ACHN (cell line): ENCODE data around the gene RAB34.

Experiments used
- DNase-seq: peaks from one replicate; pipeline ENCODE4 v3.0.0-alpha.2; 2015
- in situ Hi-C: cut with HindIII; loops from 2 replicates; pipeline ENCODE4 v1.10.0; 2017; ENCODE audit warnings: low sequenced_read_pairs, low pct_ligation_motif_present, low pct_unique_long_range_greater_than_20kb

RAB34 gene

GRCh38 chr17:28747801-28748750 lies 30.4 kb upstream of the RAB34 start:
- in situ Hi-C loops, result no loop called here
- DNase-seq, result no peak

DNA sequence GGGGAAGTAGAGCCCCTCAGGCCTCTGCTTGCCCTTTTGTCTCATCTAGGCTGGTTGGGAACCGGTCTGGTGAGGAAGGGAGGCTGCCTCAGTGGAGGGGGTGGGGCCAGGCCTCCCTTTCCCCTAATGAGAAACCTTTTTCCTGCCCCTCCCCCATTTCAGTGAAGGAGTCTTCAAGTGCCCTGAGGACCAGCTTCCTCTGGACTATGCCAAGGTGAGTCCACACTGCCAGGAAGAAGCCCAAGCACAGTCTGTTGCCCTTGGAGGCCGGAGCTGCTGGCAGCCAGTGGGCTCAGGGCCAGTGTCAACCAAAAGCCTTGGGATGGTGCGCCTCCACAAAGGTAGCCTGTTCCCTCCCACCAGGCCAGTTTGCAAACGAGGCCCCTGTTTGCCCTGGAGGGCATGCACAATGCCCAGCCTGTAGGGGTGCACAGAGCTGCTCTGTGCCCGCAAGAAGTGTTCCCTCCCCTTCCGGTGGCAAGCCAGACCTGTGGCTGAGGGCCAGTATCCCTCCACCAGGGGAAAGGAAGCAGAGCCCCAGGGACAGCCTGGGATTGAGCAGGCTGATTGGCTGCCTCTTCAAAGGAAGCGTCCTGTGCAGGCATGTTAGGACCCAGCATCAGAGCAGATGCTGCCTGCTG lies 29.5 kb upstream of the RAB34 start:
- no peak for DNase-seq
- in situ Hi-C loops, result no loop called here

GRCh38 chr17:28746611-28747050 lies 29.0 kb upstream of the RAB34 start:
- DNase-seq, result no peak
- in situ Hi-C loops, result no loop called here

DNA sequence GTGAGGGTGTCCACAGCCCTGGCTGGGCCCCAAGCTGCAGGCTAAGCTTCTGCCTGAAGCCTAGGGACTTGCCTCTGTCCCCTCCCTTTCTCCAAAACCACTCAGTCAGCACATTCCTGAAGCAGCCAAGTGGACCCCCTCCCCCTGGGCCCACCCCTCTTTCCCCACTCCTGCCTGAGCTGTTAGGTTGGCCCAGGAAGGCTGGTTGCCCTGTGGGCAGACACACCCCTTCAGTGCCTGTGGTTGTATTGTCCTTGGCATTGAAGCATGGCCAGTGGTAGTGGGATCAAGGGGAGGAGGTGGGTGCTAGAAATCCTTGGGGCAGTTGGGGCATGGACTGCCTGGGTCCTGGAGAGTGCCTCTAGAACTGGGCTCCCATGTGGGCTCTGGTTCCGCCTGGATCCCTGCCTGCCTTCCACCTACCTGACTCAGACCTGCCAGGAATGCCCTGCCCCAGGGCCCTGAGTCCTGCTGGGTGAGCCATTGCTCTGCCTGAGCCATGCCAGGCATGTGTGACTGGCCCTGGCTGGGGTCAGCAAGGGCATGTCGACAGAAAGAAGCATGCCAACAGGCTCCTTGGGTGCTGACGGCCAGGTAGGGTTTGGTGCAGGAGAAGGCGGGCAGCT lies 28.2 kb upstream of the RAB34 start:
- in situ Hi-C loops, result no loop called here
- DNase-seq, result peak; percentile 61

DNA sequence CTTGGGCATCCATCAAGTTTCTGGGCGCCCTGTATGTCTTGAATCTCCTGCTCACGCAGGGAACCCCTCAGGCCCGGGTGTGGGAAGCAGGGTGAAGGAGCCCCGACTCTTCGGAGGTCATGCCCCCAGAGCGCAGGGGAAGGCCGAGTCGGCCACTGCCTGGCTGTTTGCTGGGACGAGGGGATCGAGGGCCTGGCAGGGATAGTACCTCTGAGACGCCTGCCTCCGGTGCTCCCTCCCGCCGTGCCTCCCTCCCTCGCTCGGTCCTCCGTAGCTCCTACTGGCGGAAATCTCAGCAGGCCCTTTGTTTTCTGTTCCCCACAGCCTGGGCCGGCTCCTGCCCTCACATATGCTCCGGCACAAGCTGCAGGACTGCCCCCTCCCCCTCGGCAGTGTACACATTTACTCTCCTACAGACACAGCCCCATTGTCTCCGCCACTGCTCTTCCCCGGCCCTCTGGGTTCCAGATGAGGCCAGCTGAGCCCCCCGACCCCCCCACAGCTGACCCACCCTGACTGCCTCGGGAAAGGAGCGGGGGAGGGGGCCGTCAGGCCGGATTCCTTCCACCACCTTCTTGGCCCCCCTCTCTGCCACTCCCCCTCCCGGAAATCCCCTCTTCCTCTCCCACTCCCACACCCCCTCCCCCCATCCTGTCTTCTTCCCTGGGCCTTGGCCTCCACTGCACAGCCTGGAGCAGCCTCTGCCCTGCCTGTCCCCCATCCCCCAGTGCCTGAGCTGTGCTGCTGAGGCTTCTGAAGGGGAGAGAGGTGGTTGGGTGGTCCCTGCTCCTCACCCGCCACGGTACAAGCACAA lies 27.5 kb upstream of the RAB34 start:
- in situ Hi-C loops, result no loop called here
- DNase-seq, result peak; percentile 41

GRCh38 chr17:28744104-28744971 lies 26.7 kb upstream of the RAB34 start:
- peak; percentile 54 for DNase-seq
- in situ Hi-C loops, result no loop called here

GRCh38 chr17:28743243-28744103 lies 25.8 kb upstream of the RAB34 start, which contains the start of gene TRAF4:
Gene TRAF4, plus strand, starts transcription at chr17:28744011. Its CDS starts 102 bp downstream, at chr17:28744113.
- DNase-seq, result peak; percentile 92
- in situ Hi-C loops, result no loop called here

DNA sequence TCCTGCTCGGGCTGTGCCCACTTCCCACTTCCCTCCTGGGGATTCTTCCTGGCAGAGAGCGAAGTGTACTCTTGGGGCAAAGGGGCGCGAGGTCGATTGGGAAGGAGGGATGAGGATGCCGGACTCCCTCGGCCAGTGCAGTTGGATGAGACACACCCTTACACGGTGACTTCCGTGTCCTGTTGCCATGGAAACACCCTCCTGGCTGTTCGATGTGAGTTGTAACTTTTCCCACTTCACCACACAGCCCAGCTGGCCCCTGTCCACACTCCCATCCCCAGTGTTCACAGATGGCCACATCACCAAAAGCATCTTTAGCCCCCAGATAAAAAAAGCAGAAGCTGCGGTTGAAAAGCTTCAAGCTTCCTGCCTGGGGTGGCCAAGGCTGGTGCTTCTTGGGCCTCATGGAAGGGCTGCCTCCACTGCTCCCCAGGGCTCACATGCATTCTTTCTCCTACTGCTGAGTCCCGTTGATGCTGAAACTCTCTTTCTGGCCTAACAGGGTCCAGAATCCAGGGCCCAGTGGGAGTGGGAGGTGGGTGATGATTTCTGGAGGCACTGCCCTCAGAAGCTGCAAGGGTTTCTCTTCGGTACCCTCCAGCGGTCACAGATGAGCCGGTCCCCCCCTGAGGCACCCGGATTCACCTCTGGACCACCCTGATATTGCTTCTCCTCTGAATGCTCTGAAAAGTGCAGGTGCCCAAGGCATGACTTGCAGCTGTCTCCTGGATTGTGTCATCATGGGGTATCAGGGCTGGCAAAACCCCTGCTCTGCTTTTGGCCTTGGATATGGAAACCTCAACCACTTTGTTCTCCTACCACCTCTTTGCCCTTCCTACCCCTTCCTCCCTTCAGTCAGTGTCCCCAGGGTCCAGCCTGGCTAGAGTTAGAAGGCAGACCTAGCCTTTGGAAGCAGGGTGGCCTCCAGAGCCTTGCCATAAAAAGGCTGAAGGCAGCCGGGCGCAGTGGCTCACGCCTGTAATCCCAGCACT lies 24.0 kb upstream of the RAB34 start:
- in situ Hi-C loops, result no loop called here
- no peak for DNase-seq

DNA sequence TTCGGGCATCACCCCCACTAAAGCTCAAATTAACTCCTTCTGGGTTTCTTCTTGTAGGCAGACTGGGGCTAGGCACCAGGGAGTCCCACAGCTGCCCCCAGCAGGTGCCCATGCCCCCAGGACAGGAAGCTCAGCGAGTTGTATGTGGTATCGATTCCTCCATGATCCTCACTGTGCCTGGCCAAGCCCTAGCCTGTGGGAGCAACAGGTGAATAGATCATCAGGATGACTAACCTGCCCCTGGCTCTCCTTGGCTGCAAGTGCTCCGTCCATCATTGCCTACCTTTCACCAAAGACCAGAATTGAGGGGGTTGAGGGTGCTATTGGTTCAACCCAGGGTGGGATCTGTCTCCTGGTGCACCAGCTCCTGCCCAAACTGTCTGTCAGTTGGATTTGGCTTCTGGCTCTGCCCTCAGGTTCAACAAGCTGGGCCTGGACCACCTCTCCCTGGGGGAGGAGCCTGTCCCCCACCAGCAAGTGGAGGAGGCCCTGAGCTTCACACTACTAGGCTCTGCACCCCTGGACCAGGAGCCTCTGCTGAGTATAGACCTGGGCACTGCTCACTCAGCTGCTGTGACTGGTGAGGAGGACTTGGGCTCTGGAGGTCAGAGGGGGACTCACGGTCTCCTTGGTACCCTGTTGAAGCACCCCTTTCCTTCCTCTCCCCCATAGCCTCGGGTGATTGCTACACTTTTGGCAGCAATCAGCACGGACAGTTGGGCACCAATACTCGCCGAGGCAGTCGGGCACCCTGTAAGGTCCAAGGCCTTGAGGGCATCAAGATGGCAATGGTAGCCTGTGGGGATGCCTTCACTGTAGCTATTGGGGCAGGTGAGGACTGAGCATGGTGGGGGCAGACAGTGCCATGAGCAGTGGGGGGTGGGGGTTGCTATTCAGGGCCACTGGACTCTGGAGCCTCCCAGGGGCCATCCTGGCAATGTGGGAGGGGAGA lies 23.0 kb upstream of the RAB34 start:
- DNase-seq, result no peak
- in situ Hi-C loops, result no loop called here

GRCh38 chr17:28738680-28739384 lies 21.2 kb upstream of the RAB34 start:
- DNase-seq, result no peak
- in situ Hi-C loops, result no loop called here

DNA sequence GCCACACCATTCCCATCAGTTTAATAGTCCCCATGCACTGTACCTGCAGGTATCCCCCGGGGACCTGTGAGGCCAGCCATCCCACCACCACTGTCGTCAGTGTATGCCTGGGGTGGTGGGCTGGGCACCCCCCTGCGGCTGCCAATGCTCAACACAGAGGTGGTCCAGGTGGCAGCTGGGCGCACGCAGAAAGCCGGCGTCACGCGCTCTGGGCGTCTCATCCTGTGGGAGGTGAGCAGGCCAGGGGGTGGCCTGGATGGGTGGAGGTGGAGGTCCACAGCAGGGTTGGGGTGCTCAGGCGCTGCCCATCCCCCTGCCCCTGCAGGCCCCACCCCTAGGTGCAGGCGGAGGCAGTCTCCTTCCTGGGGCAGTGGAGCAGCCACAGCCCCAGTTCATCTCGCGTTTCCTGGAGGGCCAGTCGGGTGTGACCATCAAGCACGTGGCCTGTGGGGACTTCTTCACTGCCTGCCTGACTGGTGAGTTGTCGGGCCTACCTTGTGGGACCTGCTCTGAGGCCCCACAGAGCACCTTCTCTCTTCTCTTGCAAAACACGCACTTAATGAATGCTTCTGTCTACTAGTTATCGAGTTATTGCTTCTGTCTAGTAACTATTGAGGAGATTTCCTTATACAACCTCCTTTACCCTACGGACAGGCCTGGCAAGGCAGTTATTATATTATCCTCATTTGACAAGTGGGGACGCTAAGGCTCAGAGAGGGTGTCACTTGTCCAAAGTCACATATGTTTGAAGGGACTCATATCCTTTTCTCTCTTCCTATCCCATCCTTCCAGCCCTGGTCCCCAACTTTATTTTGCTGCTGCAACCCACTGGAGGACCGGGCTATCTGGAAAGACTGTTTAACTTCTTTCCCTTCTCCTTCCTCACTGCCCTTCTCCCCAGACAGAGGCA lies 20.4 kb upstream of the RAB34 start:
- no peak for DNase-seq
- in situ Hi-C loops, result no loop called here

- in situ Hi-C loops, result no loop called here
- DNase-seq, result no peak
Measured at GRCh38 chr17:28737316-28737715, 19.6 kb upstream of the RAB34 start.
